ENCODE measurements around the gene GNA14. TPM values are rescaled to one million over a fixed set of nuclear protein-coding genes. Genes with fewer than 3 reads are reported as not detected.
"Not testable (repeated sequence)": the region's sequence is repeated elsewhere in the genome, so short reads cannot be mapped to it uniquely, and the experiment has no call there.

GNA14 gene
- total RNA-seq, 1 experiment from 2014 or later, result not detected

DNA sequence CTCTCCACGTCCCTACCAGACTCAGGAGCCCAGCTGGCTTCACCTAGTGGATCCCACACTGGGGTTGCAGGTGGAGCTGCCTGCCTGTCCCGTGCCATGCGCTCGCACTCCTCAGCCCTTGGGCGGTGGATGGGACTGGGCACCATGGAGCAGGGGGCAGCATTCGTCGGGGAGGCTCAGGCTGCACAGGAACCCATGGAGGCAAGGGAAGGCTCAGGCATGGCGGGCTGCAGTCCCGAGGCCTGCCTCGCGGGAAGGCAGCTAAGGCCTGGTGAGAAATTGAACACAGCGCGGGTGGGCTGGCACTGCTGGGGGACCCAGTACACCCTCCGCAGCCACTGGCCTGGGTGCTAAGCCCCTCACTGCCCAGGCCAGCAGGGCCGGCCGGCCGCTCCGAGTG lies 157.8 kb downstream of the GNA14 start:
- not testable (repeated sequence) for H3K4me3 ChIP-seq, H3K27me3 ChIP-seq, DNase-seq, H3K36me3 ChIP-seq, H3K9me3 ChIP-seq

DNA sequence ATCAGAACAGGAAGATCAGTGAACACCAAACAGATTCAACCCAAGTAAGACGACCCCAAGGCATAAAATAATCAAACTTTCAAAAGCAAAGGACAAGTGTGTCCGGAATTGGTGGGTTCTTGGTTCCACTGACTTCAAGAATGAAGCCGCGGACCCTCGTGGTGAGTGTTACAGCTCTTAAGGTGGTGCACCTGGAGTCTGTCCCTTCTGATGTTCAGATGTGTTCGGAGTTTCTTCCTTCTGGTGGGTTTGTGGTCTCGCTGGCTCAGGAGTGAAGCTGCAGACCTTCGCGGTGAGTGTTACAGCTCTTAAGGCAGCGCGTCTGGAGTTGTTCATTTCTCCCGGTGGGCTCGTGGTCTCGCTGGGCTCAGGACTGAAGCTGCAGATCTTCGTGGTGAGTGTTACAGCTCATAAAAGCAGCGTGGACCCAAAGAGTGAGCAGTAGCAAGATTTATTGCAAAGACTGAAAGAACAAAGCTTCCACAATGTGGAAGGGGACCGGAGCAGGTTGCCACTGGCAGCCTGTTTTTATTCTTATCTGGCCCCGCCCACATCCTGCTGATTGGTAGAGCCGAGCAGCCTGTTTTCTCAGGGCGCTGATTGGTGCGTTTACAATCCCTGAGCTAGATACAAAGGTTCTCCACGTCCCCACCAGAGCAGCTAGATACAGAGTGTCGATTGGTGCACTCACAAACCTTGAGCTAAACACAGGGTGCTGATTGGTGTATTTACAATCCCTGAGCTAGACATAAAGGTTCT lies 158.5 kb downstream of the GNA14 start:
- not testable (repeated sequence) for DNase-seq, H3K4me3 ChIP-seq, H3K27me3 ChIP-seq, H3K9me3 ChIP-seq, H3K36me3 ChIP-seq

DNA sequence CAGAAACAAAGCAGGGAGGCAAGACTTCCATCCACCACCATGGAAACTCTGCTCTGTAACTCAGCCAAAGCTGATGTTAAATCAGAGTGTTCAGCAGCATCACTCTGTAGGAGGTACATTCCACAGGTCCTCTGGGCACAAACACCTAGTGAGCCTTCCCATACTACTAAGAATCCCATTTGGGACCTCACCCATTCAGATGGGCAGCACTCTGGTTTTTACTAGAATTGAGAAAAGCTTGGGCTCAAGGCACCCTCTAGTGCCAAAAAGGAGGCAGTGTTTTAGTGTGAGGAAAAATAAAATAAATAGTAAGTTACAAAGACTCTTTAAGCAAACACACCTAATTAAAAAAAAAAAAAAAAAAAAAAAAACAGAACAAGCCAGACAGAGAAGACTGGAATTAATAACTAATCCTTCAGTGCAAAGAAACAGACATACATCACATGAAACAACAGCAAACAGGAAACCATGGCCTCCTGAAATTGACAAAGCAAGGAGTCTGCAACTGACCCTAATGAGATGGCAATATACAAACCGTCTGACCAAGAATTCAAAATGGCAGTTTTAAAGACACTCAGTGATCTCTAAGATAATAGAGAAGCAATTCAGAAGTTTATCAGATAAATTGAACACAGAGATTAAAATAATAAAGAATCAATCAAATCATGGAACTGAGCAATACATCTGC lies 159.5 kb downstream of the GNA14 start:
- no peak overlapping the region for H3K4me3 ChIP-seq
- no peaks in the 10 kb centered on the region for H3K27me3 ChIP-seq
- no peaks in the 10 kb centered on the region for H3K36me3 ChIP-seq
- no peak for DNase-seq
- 0 out of 2 replicates have a peak, but pooled peaks cover 2% of the 10 kb centered on the region for H3K9me3 ChIP-seq

DNA sequence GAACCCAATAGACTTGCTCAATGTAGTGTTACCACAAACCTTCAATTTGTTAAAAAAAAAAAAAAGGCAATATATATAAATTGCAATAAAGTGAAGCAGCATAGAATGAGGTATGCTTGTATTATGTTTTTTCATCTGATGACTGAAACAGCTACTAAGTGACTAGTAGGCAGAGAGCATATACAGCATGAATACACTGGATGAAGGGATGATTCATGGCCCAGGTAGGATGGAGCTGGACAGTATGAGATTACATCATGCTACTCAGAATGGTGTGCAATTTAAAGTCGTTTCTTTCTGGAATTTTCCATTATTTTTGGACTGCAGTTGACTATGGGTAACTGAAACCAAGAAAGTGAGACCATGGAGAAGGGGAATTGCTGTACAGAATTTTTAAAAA lies 161.2 kb downstream of the GNA14 start:
- H3K36me3 ChIP-seq, result no peaks in the 10 kb centered on the region
- H3K9me3 ChIP-seq, result 0 out of 2 replicates have a peak, but pooled peaks cover 2% of the 10 kb centered on the region
- no peaks in the 10 kb centered on the region for H3K27me3 ChIP-seq
- DNase-seq, result no peak
- no peak overlapping the region for H3K4me3 ChIP-seq

DNA sequence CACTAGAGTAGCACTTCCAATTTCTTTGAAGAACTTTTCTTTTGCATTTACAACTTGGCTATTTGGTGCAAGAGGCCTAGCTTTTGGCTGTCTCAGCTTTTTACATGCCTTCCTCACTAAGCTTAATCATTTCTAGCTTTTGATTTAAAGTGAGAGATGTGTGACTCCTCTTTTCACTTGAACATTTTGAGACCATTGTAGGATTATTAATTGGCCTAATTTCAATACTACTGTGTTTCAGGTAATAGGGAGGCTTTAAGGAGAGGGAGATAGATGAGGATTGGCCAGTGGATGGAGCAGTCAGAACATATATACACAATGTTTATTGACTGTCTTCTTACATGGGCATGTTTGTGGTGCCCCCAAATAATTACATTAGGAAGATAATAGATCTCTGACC lies 161.7 kb downstream of the GNA14 start:
- 0 out of 2 replicates have a peak, but pooled peaks cover 2% of the 10 kb centered on the region for H3K9me3 ChIP-seq
- H3K4me3 ChIP-seq, result no peak overlapping the region
- H3K27me3 ChIP-seq, result no peaks in the 10 kb centered on the region
- H3K36me3 ChIP-seq, result no peaks in the 10 kb centered on the region
- DNase-seq, result no peak

DNA sequence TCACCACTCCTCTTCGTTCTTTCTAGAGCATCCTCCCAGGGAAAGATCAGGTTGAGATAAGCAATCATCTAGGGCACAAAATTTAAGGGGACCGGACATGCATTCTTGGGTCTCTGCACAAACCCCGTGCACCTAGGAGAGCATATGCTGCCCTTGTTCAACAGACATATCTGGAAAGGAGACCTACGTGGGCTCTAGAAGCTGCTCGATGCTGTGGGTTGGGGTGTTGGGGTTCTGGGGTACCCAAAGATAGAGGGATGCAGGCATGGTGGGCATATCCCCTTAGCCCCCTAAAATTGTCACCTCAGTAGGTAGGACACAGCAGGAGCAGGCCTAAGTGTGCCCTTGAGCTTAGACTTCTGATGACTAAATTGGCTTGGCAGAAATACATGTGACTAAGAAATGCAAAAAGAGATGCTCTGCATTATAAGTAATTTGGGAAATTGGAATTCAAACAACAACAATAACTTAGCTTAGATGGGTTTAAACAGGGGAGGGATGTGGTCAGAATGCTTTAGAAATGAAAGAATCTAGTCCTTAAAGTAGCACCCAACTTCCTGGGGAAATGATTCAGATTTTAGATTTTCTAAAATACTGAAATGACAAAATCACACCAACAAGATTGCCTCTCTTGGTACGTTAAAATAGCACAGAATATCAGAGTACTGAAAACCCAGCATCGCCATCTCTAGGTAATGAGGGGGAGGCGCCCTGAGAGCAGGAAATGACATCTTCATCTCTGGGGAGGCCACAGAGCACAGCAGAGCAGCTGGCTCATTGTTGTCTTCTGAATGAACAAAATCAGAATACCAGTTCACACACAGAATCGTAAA lies 172.3 kb downstream of the GNA14 start:
- peak; percentile 58 for DNase-seq
- H3K4me3 ChIP-seq, result no peak overlapping the region

DNA sequence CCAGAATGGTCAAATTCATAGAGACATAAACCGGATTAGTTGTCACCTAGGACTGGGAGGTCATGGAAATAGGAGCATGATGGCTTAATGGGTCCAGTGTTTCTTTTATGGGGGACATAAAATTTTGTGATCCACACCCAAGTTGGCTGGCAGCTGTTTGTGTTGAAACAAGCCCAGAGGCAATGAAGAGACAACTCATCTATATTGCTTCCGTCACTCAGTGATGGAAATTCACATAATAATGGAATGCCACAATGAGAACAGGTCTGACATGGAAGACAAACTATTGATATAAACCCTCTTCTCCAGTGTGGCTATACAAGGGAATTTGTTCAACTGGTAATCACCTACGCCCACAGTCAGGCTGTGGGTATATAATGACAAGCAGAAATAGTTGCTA lies 173.2 kb downstream of the GNA14 start:
- no peak overlapping the region for H3K4me3 ChIP-seq

More for the DNA sequence above, 172.3 kb downstream of the GNA14 start:
- H3K27me3 ChIP-seq, result no peaks in the 10 kb centered on the region
- H3K36me3 ChIP-seq, result no peaks in the 10 kb centered on the region
- H3K9me3 ChIP-seq, result no peaks in the 10 kb centered on the region

DNA sequence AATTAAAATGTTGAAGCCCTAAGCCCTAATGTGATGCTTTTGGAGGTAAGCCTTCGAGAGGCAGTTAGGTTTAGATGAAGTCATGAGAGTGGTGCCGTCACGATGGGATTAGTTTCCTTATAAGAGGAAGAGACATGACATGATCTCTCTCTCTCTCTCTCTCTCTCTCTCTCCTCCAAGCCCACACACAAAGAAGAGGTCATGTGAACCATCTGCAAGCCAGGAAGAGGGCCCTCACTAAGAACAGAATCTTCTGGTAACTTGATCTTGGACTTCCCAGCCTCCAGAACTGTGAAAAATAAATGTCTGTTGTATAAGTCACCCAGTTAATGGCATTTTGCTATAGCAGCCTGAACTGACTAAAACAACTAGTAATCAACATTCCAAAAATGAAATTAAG lies 175.5 kb downstream of the GNA14 start:
- no peak for DNase-seq
- H3K4me3 ChIP-seq, result no peak overlapping the region
- no peaks in the 10 kb centered on the region for H3K9me3 ChIP-seq
- H3K36me3 ChIP-seq, result no peaks in the 10 kb centered on the region
- no peaks in the 10 kb centered on the region for H3K27me3 ChIP-seq

More for the DNA sequence above, 173.2 kb downstream of the GNA14 start:
- no peak for DNase-seq
- Histone ChIP-seq H3K9me3 (no peaks in the 10 kb centered on the region), H3K36me3 (no peaks in the 10 kb centered on the region), H3K27me3 (no peaks in the 10 kb centered on the region)

DNA sequence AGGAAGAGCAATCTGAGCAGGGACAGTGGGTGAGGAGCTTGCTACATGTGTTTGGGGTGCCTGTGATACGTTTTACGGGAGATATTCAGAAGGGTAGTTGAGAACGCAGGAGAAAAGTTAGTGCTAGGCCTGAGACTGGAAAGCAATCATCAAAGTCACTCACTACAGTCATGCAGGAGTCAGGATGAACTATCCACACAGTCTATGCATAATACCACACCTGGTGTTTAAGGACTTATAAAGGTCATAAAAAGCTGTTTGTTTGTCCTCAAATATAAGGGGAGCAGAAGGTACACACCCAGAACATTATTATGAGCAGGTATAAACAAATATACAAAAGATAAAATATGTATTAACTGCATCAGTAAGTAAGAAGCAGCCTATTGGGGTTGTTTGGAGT lies 176.6 kb downstream of the GNA14 start:
- Histone ChIP-seq H3K9me3 (no peaks in the 10 kb centered on the region), H3K4me3 (no peak overlapping the region), H3K36me3 (no peaks in the 10 kb centered on the region), H3K27me3 (no peaks in the 10 kb centered on the region)
- DNase-seq, result no peak

DNA sequence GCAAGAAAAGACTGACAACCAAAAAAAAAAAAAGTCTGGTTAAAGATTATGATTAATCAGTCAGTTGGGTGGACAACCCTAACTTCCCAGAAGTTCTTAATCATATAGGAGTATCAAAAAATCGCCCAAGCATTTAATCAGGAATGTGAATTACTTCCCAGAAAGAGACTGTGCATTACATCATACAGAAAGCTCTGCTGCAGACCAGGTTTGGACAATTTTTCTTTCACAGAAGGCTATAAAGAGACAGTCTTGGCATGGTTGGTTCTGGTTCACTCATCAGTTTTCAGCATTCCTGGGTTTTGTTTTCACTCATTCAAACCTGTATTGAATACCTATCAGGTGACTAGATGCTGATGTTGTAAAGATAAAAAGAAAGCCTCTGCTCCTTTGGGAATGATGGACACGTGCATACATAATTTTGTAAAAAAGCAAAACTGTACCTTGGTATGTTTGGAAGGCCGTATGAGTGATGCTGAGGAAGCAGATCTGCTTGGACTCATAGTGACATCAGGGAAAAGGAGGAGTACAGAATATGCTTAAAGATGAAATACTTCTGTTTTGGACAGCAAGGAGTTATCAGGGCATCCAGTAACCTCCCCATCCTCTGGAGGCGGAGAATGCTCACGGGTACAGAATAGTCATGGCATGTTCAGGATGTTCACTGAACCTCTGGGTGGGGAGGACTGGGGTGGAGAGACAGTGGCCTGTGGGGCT lies 178.4 kb downstream of the GNA14 start:
- DNase-seq, result no peak
- Histone ChIP-seq H3K36me3 (no peaks in the 10 kb centered on the region), H3K4me3 (no peak overlapping the region), H3K27me3 (no peaks in the 10 kb centered on the region), H3K9me3 (no peaks in the 10 kb centered on the region)

DNA sequence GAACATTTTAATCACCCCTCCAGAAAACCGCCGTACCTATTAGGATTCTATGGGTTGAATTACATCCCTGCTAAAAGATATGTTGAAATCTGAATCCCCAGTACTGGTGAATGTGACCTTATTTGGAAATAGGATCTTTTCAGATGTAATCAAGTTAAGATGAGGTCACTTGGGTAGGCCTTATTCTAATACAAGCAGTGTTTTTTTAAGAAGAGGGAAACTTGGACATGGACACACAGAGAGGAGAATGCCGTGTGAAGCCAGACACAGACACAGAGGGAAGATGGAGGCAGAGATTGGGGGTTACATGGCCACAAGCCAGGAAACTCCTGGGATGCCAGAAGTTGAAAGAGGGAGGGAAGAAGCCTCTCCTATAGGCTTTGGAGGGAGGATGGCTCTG lies 183.5 kb downstream of the GNA14 start:
- Histone ChIP-seq H3K27me3 (no peaks in the 10 kb centered on the region), H3K9me3 (no peaks in the 10 kb centered on the region), H3K36me3 (no peaks in the 10 kb centered on the region), H3K4me3 (no peak overlapping the region)
- no peak for DNase-seq

DNA sequence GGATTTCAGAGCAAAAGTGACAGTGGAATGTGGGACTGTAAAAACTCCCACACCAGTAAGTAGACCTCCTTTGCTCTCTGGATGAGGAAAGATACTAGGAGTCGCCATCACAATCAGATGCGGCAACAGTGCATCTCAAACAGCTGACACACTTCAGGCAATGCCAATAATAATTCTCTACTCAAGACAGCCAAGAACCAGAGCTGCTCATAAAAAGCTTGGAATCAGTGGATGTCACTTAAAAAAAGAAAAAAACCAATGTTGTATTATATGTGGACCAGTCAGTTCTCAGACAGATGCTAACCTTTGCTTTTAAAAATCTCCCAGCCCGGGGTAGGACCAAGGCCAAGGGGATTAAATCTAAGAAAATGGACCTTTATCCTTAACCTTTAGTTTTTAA lies 185.0 kb downstream of the GNA14 start:
- Histone ChIP-seq H3K27me3 (no peaks in the 10 kb centered on the region), H3K36me3 (no peaks in the 10 kb centered on the region), H3K4me3 (no peak overlapping the region), H3K9me3 (no peaks in the 10 kb centered on the region)
- DNase-seq, result no peak

DNA sequence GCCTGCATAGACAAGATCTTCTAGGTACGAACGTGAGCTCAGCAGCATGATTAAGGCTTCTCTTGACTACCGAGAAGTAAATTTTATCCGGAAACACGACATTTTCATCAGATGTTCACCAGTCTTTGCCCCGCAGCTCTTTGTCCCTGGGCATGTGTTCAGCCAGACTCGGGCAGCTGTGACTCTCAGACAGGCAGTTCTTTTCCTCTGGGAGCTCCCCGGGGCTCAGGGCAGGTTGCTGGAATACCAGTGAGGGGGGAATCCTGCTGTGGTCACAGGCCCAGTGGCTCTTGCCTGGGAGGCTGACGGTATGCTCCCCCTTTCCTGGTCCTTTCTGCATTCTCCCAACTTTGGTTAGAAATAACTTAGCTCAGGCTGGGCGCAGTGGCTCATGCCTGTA lies 186.1 kb downstream of the GNA14 start:
- H3K9me3 ChIP-seq, result no peaks in the 10 kb centered on the region
- no peaks in the 10 kb centered on the region for H3K36me3 ChIP-seq
- DNase-seq, result no peak
- H3K4me3 ChIP-seq, result no peak overlapping the region
- no peaks in the 10 kb centered on the region for H3K27me3 ChIP-seq

DNA sequence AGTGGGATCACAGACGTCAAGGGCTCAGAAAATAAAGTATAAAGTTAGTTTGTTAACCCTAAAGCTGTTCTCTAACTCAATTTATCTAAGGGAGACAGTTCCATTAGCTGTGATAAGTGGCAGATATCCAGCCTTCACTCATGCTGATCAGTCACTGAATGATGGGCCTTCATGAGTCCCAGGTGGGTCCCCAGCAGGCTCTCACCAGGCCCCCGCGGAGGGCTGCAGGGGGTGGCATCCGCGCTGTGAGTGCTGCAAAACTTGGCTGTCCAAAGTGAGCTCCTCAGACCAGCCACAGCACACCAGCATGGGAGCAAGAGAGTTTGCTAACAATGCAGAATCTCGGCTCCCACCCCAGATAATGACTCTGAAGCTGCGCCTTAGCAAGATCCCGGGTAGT lies 187.2 kb downstream of the GNA14 start:
- no peak for DNase-seq
- Histone ChIP-seq H3K4me3 (no peak overlapping the region), H3K36me3 (no peaks in the 10 kb centered on the region), H3K9me3 (no peaks in the 10 kb centered on the region), H3K27me3 (no peaks in the 10 kb centered on the region)

DNA sequence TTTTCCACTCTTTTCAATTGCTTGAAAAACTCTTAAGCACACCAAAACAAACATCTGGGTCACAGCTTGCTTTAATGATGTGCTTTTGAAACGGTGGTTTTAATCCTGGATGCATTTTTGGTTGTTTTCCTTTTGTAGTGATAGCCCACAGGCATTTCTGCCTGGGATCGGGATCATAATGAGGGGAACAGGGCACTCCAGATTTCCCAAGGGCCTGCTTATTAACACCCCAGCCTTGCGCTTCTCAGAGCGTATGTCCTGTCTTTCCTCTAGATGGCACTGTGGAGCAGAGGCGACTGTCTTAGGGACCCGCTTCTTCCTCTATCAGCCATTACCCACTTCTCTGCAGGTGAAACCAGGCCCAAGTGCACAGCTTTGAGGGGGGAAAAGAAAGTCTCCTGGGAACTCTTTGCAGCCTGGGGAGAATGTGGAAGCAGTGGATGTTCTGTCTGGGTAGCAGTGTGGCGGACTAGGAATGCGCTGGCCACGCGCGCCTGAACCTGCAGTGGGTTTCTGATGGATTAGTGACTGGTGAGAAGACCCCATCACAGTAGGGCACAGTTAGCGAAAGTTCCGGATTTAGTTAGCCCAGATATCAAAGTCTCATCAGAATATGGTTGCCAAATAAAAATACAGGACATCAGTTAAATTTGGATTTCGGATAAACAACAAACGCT lies 190.1 kb downstream of the GNA14 start:
- peak; percentile 39 for DNase-seq
- Histone ChIP-seq H3K4me3 (no peak overlapping the region), H3K27me3 (no peaks in the 10 kb centered on the region)

DNA sequence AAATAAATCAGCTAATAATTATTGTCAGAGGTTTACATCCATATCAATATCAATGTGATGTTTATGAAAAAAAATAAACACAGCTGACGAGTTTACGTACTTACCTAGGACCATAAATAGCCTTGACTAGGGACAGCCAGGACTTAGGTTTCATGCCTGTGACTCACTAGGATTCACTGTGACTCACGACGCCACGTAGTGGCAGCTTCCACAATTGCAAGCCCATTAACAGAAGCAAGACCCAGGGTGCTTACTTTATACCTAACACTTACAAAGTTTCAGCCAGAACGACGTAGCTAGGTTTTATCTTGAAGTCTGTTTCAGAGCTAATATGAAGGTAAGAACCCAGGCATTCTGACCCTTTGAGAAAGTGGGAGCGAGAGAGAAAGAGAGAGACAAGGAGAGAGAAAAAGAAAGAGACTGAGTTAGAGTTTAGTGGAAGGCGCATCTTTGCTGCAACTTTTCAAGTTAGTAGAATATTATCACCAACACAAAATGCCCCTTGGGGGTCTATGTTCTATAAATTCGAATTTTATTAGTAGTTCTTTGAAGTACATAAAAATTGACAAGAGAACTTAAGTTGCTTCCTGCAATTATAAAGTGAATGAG lies 191.2 kb downstream of the GNA14 start:
- Histone ChIP-seq H3K36me3 (no peaks in the 10 kb centered on the region), H3K9me3 (no peaks in the 10 kb centered on the region), H3K27me3 (no peaks in the 10 kb centered on the region), H3K4me3 (no peak overlapping the region)
- peak; percentile 63 for DNase-seq

More for the DNA sequence above, 190.1 kb downstream of the GNA14 start:
- H3K9me3 ChIP-seq, result no peaks in the 10 kb centered on the region
- no peaks in the 10 kb centered on the region for H3K36me3 ChIP-seq

Measured in MG63 (cell line).